WTC11 (cell line): Measurements from ENCODE around the gene RARA. TPM values are rescaled to one million over a fixed set of nuclear protein-coding genes. Genes with fewer than 3 reads are reported as not detected.

Experiments used
- ATAC-seq: fragments of 200-7000 bp; cut with Tn5 transposase; 2 replicates; pipeline ENCODE4 v1.10.0; 2021; ENCODE audit warnings: mild to moderate bottlenecking, moderate library complexity
- CTCF ChIA-PET: fragments of 300-600 bp; sonication (Branson Sonifier 250); formaldehyde crosslinking; loops from one replicate; lab custom pipeline; 2021; ENCODE audit warnings: antibody characterized with exemption; lab: Charles Lee
- POLR2A ChIA-PET: fragments of 350-600 bp; sonication (Branson Sonifier 250); formaldehyde crosslinking; loops from one replicate; lab custom pipeline; 2021; ENCODE audit warnings: antibody characterized with exemption; lab: Charles Lee
- DNase-seq: peaks from one replicate; pipeline ENCODE4 v3.0.0; 2021; ENCODE audit warnings: low spot score
- H3K27ac Mint-ChIP-seq: 2 replicates; pipeline ENCODE4 v1.8.0; 2021; ENCODE audit warnings: mixed read lengths
- H3K27me3 Mint-ChIP-seq: 2 replicates; pipeline ENCODE4 v1.8.0; 2021; ENCODE audit warnings: low read depth, mild to moderate bottlenecking, moderate library complexity, mixed read lengths
- H3K36me3 Mint-ChIP-seq: 2 replicates; pipeline ENCODE4 v1.8.0; 2021; ENCODE audit warnings: mixed read lengths
- H3K4me1 Mint-ChIP-seq: 2 replicates; pipeline ENCODE4 v1.8.0; 2022; ENCODE audit warnings: mixed read lengths
- H3K4me3 Mint-ChIP-seq: 2 replicates; pipeline ENCODE4 v1.8.0; 2021; ENCODE audit warnings: mild to moderate bottlenecking, moderate library complexity, mixed read lengths
- H3K9me3 Mint-ChIP-seq: 2 replicates; pipeline ENCODE4 v1.8.0; 2021; ENCODE audit warnings: mixed read lengths
- ARID4B ChIP-seq: sonication (generic); formaldehyde crosslinking; IDR thresholded peaks from 2 replicates; pipeline ENCODE4 v1.8.0; 2023; ENCODE audit warnings: missing genetic modification reagents, mild to moderate bottlenecking, borderline replicate concordance
- CTCF ChIP-seq: fragments of 200-600 bp; IDR thresholded peaks from 2 replicates; pipeline ENCODE4 v1.8.0; 2022; ENCODE audit warnings: antibody characterized with exemption
- E2F4 ChIP-seq: sonication (generic); formaldehyde crosslinking; IDR thresholded peaks from 2 replicates; pipeline ENCODE4 v1.8.1; 2022; ENCODE audit warnings: low read depth, mild to moderate bottlenecking, moderate library complexity, missing genetic modification reagents, borderline replicate concordance
- E2F5 ChIP-seq: sonication (generic); formaldehyde crosslinking; IDR thresholded peaks from 2 replicates; pipeline ENCODE4 v1.8.1; 2022; ENCODE audit warnings: mild to moderate bottlenecking, moderate library complexity, missing genetic modification reagents
- ETV6 ChIP-seq: sonication (generic); formaldehyde crosslinking; IDR thresholded peaks from 2 replicates; pipeline ENCODE4 v1.8.1; 2022; ENCODE audit warnings: mild to moderate bottlenecking, missing genetic modification reagents
- FOXP1 ChIP-seq: sonication (generic); formaldehyde crosslinking; IDR thresholded peaks from 2 replicates; pipeline ENCODE4 v1.8.0; 2022; ENCODE audit warnings: missing genetic modification reagents, mild to moderate bottlenecking, moderate library complexity, borderline replicate concordance
- MAX ChIP-seq: sonication (generic); formaldehyde crosslinking; IDR thresholded peaks from 2 replicates; pipeline ENCODE4 v1.8.0; 2022; ENCODE audit warnings: mild to moderate bottlenecking, missing genetic modification reagents
- MLX ChIP-seq: sonication (generic); formaldehyde crosslinking; IDR thresholded peaks from 2 replicates; pipeline ENCODE4 v1.8.1; 2023; ENCODE audit warnings: mild to moderate bottlenecking, missing genetic modification reagents, moderate library complexity
- MYBL2 ChIP-seq: sonication (generic); formaldehyde crosslinking; IDR thresholded peaks from 2 replicates; pipeline ENCODE4 v1.8.1; 2023; ENCODE audit warnings: mild to moderate bottlenecking, moderate library complexity, missing genetic modification reagents
- SMAD3 ChIP-seq: sonication (generic); formaldehyde crosslinking; IDR thresholded peaks from 2 replicates; pipeline ENCODE4 v1.8.0; 2022; ENCODE audit warnings: missing genetic modification reagents, mild to moderate bottlenecking, borderline replicate concordance
- ZNF512 ChIP-seq: sonication (generic); formaldehyde crosslinking; IDR thresholded peaks from 2 replicates; pipeline ENCODE4 v1.8.1; 2022; ENCODE audit warnings: missing genetic modification reagents, borderline replicate concordance
- ZNF532 ChIP-seq: fragments of 250-450 bp; sonication (Bioruptor Pico); IDR thresholded peaks from 2 replicates; pipeline ENCODE4 v1.9.0; 2021; ENCODE audit warnings: mild to moderate bottlenecking, borderline replicate concordance
- total RNA-seq: library from RNA; stranded (reverse); gene quantifications from 3 replicates; pipeline ENCODE4 v1.2.3, GENCODE V29; 2021

RARA gene
- total RNA-seq, 1 experiment from 2014 or later = 20.7 TPM

- Mint-ChIP-seq H3K27ac (no peak overlapping the region), H3K36me3 (0 out of 2 replicates have a peak, but pooled peaks cover 2% of the 10 kb centered on the region), H3K4me1 (peaks cover 43% of the 10 kb centered on the region), H3K4me3 (peak overlapping the region; percentile 50)
- CTCF ChIA-PET = interaction anchor here (0.6 to 3.0 kb wide), 29 partner anchors 10 to 340 kb away, joined by 3 to 49 read pairs (median 4); partner anchors contain the start of genes RARA and TOP2A
- TF ChIP-seq FOXP1 = no peak
- peak; percentile 98 for TF ChIP-seq ZNF512 (CRISPR knock-in tag)
- TF ChIP-seq MAX (CRISPR knock-in tag) = no peak
- no peak for TF ChIP-seq ZNF532 (CRISPR knock-in tag)
- no peak for TF ChIP-seq SMAD3
- TF ChIP-seq ETV6 (CRISPR knock-in tag) = no peak
- no peak for TF ChIP-seq ARID4B (CRISPR knock-in tag)
- TF ChIP-seq E2F5 = no peak
- TF ChIP-seq MLX = no peak
- TF ChIP-seq CTCF = peak; percentile 99
- no peak for TF ChIP-seq E2F4 (CRISPR knock-in tag)
- TF ChIP-seq MYBL2 (CRISPR knock-in tag) = no peak
- TF ChIP-seq, all 79 proteins: peak for 2
- peaks cover 27% of the 10 kb centered on the region for H3K27me3 Mint-ChIP-seq
- ATAC-seq (peak; percentile 22), DNase-seq (peak; percentile 94)
- POLR2A ChIA-PET = interaction anchor here (0.6 to 1.0 kb wide), 2 partner anchors 175 to 1200 kb away, joined by 4 read pairs; no protein-coding TSS in a partner anchor
- H3K9me3 Mint-ChIP-seq = no peaks in the 10 kb centered on the region
Observed at GRCh38 chr17:40358323-40359038, 49.5 kb downstream of the RARA start.
